SK-N-SH treated with all-trans-retinoic acid at 6 μM for 48 hours (cell line): Measurements from ENCODE around the gene ENSA.

Experiments
- ATAC-seq: fragments of 200-7000 bp; cut with Tn5 transposase; 3 replicates; pipeline ENCODE4 v1.9.1; 2020; ENCODE audit warnings: mild to moderate bottlenecking, moderate library complexity
- ARNTL ChIP-seq: fragments of 450-650 bp; formaldehyde crosslinking; IDR thresholded peaks from 2 replicates; pipeline ENCODE4 v1.5.0; 2020; ENCODE audit warnings: low read depth, mild to moderate bottlenecking, moderate library complexity, borderline replicate concordance
- BACH2 ChIP-seq: fragments of 250-450 bp; sonication (Bioruptor Pico); IDR thresholded peaks from 2 replicates; pipeline ENCODE4 v1.9.0; 2021; ENCODE audit warnings: mild to moderate bottlenecking, borderline replicate concordance
- CSDC2 ChIP-seq: fragments of 250-450 bp; sonication (Bioruptor Pico); IDR thresholded peaks from 2 replicates; pipeline ENCODE4 v1.5.0; 2020; ENCODE audit warnings: mild to moderate bottlenecking, moderate library complexity
- ESRRG ChIP-seq: fragments of 250-450 bp; sonication (Bioruptor Pico); IDR thresholded peaks from 2 replicates; pipeline ENCODE4 v1.6.1; 2021; ENCODE audit warnings: mild to moderate bottlenecking
- GLIS3 ChIP-seq: fragments of 250-450 bp; sonication (Bioruptor Pico); IDR thresholded peaks from 2 replicates; pipeline ENCODE4 v1.5.0; 2020; ENCODE audit warnings: mild to moderate bottlenecking, moderate library complexity
- ISL1 ChIP-seq: fragments of 250-450 bp; sonication (Bioruptor Pico); IDR thresholded peaks from 2 replicates; pipeline ENCODE4 v2.1.2; 2022; ENCODE audit warnings: mild to moderate bottlenecking, moderate library complexity
- OSR1 ChIP-seq: fragments of 250-450 bp; sonication (Bioruptor Pico); IDR thresholded peaks from 2 replicates; pipeline ENCODE4 v1.8.0; 2022; ENCODE audit warnings: moderate library complexity, mild to moderate bottlenecking, inconsistent platforms
- PPARA ChIP-seq: fragments of 250-450 bp; sonication (Bioruptor Pico); IDR thresholded peaks from 2 replicates; pipeline ENCODE4 v1.5.0; 2020; ENCODE audit warnings: mild to moderate bottlenecking, borderline replicate concordance
- RARB ChIP-seq: fragments of 250-450 bp; sonication (Bioruptor Pico); IDR thresholded peaks from 2 replicates; pipeline ENCODE4 v1.8.0; 2021; ENCODE audit warnings: mild to moderate bottlenecking, moderate library complexity
- SNAI2 ChIP-seq: fragments of 250-450 bp; sonication (Bioruptor Pico); IDR thresholded peaks from 2 replicates; pipeline ENCODE4 v1.5.0; 2020; ENCODE audit warnings: mild to moderate bottlenecking, moderate library complexity
- TCF4 ChIP-seq: fragments of 250-450 bp; sonication (Bioruptor Pico); IDR thresholded peaks from 2 replicates; pipeline ENCODE4 v1.8.0; 2021; ENCODE audit warnings: mild to moderate bottlenecking, moderate library complexity, borderline replicate concordance
- TOX ChIP-seq: fragments of 250-450 bp; sonication (Bioruptor Pico); IDR thresholded peaks from 2 replicates; pipeline ENCODE4 v1.8.0; 2021; ENCODE audit warnings: mild to moderate bottlenecking, moderate library complexity, borderline replicate concordance
- ZC3H10 ChIP-seq: fragments of 250-450 bp; sonication (Bioruptor Pico); IDR thresholded peaks from 2 replicates; pipeline ENCODE4 v1.5.1; 2021; ENCODE audit warnings: mild to moderate bottlenecking, moderate library complexity
- ZFP3 ChIP-seq: fragments of 250-450 bp; sonication (Bioruptor Pico); IDR thresholded peaks from 2 replicates; pipeline ENCODE4 v1.5.0; 2020; ENCODE audit warnings: mild to moderate bottlenecking, moderate library complexity
- ZFP30 ChIP-seq: fragments of 450-650 bp; formaldehyde crosslinking; IDR thresholded peaks from 2 replicates; pipeline ENCODE4 v1.5.0; 2022; ENCODE audit warnings: mild to moderate bottlenecking, moderate library complexity
- ZNF565 ChIP-seq: fragments of 450-650 bp; formaldehyde crosslinking; conservative IDR thresholded peaks from 2 replicates; pipeline ENCODE4 v1.5.0; 2020; ENCODE audit warnings: low read depth, mild to moderate bottlenecking, moderate library complexity
- ZNF70 ChIP-seq: fragments of 450-650 bp; formaldehyde crosslinking; IDR thresholded peaks from 2 replicates; pipeline ENCODE4 v1.5.0; 2020; ENCODE audit warnings: mild to moderate bottlenecking, moderate library complexity
- ZNF8 ChIP-seq: fragments of 450-650 bp; formaldehyde crosslinking; IDR thresholded peaks from 2 replicates; pipeline ENCODE4 v1.5.0; 2020; ENCODE audit warnings: mild to moderate bottlenecking, moderate library complexity
- TF ChIP-seq, protein P1 (sequence below): fragments of 250-450 bp; sonication (Bioruptor Pico); IDR thresholded peaks from 2 replicates; pipeline ENCODE4 v1.5.1; 2021; ENCODE audit warnings: mild to moderate bottlenecking, moderate library complexity
- TF ChIP-seq, protein P2 (sequence below): fragments of 250-450 bp; sonication (Bioruptor Pico); IDR thresholded peaks from 2 replicates; pipeline ENCODE4 v1.5.1; 2020; ENCODE audit warnings: low read depth, mild to moderate bottlenecking, moderate library complexity
- TF ChIP-seq, protein P3 (sequence below): fragments of 250-450 bp; sonication (Bioruptor Pico); IDR thresholded peaks from 2 replicates; pipeline ENCODE4 v1.8.0; 2021; ENCODE audit warnings: low read depth, mild to moderate bottlenecking, moderate library complexity, borderline replicate concordance
- TF ChIP-seq, protein P4 (sequence below): fragments of 250-450 bp; sonication (Bioruptor Pico); IDR thresholded peaks from 2 replicates; pipeline ENCODE4 v1.5.0; 2020; ENCODE audit warnings: mild to moderate bottlenecking, moderate library complexity

Gene ENSA

DNA sequence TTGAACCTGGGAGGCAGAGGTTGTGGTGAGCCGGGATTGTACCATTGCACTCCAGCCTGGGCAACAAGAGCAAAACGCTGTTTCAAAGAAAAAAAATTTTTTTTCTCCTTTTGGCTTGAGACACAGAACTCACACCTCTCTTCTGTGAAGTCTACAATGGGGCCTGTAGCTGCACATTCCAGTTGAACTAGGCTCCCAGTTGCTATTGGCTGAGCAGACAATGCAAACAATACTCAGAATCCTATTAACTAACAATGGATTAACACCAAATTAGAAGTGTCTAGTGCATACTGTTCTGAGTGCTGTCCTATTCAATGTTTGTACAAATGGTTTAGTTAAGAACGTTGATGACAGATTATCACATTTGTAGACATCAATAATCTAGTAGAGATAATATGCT, 32.4 kb downstream of the ENSA start:
- TF ChIP-seq GLIS3 (CRISPR knock-in tag): no peak
- TF ChIP-seq, protein P1, sequence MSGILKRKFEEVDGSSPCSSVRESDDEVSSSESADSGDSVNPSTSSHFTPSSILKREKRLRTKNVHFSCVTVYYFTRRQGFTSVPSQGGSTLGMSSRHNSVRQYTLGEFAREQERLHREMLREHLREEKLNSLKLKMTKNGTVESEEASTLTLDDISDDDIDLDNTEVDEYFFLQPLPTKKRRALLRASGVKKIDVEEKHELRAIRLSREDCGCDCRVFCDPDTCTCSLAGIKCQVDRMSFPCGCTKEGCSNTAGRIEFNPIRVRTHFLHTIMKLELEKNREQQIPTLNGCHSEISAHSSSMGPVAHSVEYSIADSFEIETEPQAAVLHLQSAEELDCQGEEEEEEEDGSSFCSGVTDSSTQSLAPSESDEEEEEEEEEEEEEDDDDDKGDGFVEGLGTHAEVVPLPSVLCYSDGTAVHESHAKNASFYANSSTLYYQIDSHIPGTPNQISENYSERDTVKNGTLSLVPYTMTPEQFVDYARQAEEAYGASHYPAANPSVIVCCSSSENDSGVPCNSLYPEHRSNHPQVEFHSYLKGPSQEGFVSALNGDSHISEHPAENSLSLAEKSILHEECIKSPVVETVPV (CRISPR knock-in tag): no peak
- TF ChIP-seq PPARA (CRISPR knock-in tag): no peak
- TF ChIP-seq ZNF565 (CRISPR knock-in tag): no peak
- no peak for TF ChIP-seq TOX (CRISPR knock-in tag)
- TF ChIP-seq, protein P2, sequence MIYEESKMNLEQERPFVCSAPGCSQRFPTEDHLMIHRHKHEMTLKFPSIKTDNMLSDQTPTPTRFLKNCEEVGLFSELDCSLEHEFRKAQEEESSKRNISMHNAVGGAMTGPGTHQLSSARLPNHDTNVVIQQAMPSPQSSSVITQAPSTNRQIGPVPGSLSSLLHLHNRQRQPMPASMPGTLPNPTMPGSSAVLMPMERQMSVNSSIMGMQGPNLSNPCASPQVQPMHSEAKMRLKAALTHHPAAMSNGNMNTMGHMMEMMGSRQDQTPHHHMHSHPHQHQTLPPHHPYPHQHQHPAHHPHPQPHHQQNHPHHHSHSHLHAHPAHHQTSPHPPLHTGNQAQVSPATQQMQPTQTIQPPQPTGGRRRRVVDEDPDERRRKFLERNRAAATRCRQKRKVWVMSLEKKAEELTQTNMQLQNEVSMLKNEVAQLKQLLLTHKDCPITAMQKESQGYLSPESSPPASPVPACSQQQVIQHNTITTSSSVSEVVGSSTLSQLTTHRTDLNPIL: no peak
- TF ChIP-seq, protein P3, sequence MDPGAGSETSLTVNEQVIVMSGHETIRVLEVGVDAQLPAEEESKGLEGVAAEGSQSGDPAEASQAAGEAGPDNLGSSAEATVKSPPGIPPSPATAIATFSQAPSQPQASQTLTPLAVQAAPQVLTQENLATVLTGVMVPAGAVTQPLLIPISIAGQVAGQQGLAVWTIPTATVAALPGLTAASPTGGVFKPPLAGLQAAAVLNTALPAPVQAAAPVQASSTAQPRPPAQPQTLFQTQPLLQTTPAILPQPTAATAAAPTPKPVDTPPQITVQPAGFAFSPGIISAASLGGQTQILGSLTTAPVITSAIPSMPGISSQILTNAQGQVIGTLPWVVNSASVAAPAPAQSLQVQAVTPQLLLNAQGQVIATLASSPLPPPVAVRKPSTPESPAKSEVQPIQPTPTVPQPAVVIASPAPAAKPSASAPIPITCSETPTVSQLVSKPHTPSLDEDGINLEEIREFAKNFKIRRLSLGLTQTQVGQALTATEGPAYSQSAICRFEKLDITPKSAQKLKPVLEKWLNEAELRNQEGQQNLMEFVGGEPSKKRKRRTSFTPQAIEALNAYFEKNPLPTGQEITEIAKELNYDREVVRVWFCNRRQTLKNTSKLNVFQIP (CRISPR knock-in tag): no peak
- TF ChIP-seq ZFP30: no peak
- TF ChIP-seq ZFP3 (CRISPR knock-in tag): no peak
- TF ChIP-seq BACH2 (CRISPR knock-in tag): no peak
- no peak for TF ChIP-seq ARNTL (CRISPR knock-in tag)
- no peak for TF ChIP-seq ZNF70 (CRISPR knock-in tag)
- TF ChIP-seq ISL1 (CRISPR knock-in tag): no peak
- TF ChIP-seq, all 23 proteins: peak for 0
- no peak for ATAC-seq

DNA sequence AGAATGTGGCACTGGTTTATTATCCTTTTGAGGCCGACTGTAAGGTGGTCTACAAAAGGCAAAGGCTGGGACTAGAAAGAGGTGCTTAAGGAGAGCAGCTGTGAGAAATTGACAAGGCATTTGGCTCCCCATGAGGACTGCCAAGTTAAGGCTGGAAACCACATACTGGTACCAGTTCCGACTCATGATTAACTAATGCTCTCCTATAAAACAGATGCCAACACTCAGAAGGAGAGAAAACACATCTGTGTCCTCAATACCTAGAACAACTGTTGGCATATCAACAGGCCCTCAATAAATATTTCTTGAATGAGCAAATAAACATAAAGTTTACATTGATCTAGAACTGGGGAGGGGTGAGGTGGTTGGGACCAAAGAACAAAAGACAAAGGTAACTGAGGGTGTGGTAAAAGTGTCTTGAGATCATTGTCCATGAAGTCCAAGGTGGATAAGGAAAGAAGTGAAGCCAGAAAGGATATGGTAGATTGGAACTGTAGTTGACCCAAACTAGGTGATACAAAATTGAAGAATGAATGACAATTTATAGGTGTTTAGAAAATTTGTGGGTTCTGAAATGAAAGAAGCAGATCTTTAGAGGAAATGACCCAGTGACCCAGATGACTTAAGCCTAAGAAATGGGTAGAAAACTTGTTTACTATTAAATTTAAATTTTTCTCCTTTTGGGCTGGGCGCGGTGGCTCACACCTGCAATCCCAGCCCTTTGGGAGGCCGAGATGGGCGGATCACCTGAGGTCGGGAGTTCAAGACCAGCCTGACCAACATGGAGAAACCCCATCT, 33.1 kb downstream of the ENSA start:
- ATAC-seq: no peak; the same call in 2 of the 3 replicates

More for the DNA sequence above, 33.1 kb downstream of the ENSA start:
- TF ChIP-seq, protein P3 (CRISPR knock-in tag): no peak
- TF ChIP-seq ZNF565 (CRISPR knock-in tag) (no peak), ESRRG (CRISPR knock-in tag) (no peak), CSDC2 (CRISPR knock-in tag) (no peak), BACH2 (CRISPR knock-in tag) (no peak), TCF4 (CRISPR knock-in tag) (no peak), ZNF8 (CRISPR knock-in tag) (no peak), PPARA (CRISPR knock-in tag) (no peak), ZC3H10 (CRISPR knock-in tag) (no peak), ARNTL (CRISPR knock-in tag) (no peak), RARB (CRISPR knock-in tag) (no peak), SNAI2 (CRISPR knock-in tag) (no peak), OSR1 (no peak)
- TF ChIP-seq, protein P1 (CRISPR knock-in tag): no peak
- TF ChIP-seq, protein P4, sequence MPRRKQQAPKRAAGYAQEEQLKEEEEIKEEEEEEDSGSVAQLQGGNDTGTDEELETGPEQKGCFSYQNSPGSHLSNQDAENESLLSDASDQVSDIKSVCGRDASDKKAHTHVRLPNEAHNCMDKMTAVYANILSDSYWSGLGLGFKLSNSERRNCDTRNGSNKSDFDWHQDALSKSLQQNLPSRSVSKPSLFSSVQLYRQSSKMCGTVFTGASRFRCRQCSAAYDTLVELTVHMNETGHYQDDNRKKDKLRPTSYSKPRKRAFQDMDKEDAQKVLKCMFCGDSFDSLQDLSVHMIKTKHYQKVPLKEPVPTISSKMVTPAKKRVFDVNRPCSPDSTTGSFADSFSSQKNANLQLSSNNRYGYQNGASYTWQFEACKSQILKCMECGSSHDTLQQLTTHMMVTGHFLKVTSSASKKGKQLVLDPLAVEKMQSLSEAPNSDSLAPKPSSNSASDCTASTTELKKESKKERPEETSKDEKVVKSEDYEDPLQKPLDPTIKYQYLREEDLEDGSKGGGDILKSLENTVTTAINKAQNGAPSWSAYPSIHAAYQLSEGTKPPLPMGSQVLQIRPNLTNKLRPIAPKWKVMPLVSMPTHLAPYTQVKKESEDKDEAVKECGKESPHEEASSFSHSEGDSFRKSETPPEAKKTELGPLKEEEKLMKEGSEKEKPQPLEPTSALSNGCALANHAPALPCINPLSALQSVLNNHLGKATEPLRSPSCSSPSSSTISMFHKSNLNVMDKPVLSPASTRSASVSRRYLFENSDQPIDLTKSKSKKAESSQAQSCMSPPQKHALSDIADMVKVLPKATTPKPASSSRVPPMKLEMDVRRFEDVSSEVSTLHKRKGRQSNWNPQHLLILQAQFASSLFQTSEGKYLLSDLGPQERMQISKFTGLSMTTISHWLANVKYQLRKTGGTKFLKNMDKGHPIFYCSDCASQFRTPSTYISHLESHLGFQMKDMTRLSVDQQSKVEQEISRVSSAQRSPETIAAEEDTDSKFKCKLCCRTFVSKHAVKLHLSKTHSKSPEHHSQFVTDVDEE: no peak
- TF ChIP-seq, protein P2: no peak
